H1 (cell line): ENCODE data around the gene FHDC1. TPM values are rescaled to one million over a fixed set of nuclear protein-coding genes. Genes with fewer than 3 reads are reported as not detected.

ENCODE experiments used
- CTCF ChIA-PET: fragments of 300-600 bp; sonication (Branson Sonifier 250); formaldehyde crosslinking; loops from one replicate; lab custom pipeline; 2021; ENCODE audit not compliant: partially characterized antibody; lab: Charles Lee
- POLR2A ChIA-PET: fragments of 300-600 bp; sonication (Branson Sonifier 250); formaldehyde crosslinking; loops from one replicate; lab custom pipeline; 2021; ENCODE audit warnings: inconsistent platforms; ENCODE audit not compliant: partially characterized antibody; lab: Charles Lee
- DNase-seq, 2 experiments: peaks; one replicate each; pipeline versions ENCODE4 v3.0.0 to v3.0.0-alpha.2; 2010 to 2022; ENCODE audit warnings: low spot score in 2 of 2, low read depth in 1 of 2, mixed read lengths in 1 of 2
- FAIRE-seq: peaks from 2 replicates; lab custom pipeline; 2011; peaks lifted over from hg19 to GRCh38; lab: Jason Lieb, UNC
- H2AFZ ChIP-seq: 2 replicates; pipeline ENCODE4 v1.8.1; 2012; ENCODE audit warnings: low read length, inconsistent platforms
- H2AK5ac ChIP-seq: 2 replicates; pipeline ENCODE4 v1.6.1; 2013; ENCODE audit warnings: low read depth, low read length
- H2BK120ac ChIP-seq: replicated peaks from 2 replicates; pipeline ENCODE3; 2013; ENCODE audit warnings: low read depth, low read length, inconsistent platforms
- H2BK12ac ChIP-seq: 2 replicates; pipeline ENCODE4 v1.6.1; 2013; ENCODE audit warnings: low read depth, low read length
- H2BK15ac ChIP-seq: 2 replicates; pipeline ENCODE4 v1.6.1; 2013; ENCODE audit warnings: low read length
- H2BK20ac ChIP-seq: 2 replicates; pipeline ENCODE4 v1.6.1; 2013; ENCODE audit warnings: low read length
- H2BK5ac ChIP-seq: 2 replicates; pipeline ENCODE4 v1.6.1; 2013; ENCODE audit warnings: low read depth, low read length
- H3K14ac ChIP-seq: 2 replicates; pipeline ENCODE4 v1.6.1; 2013; ENCODE audit warnings: inconsistent platforms; ENCODE audit not compliant: insufficient read length
- H3K18ac ChIP-seq: 2 replicates; pipeline ENCODE4 v1.6.1; 2013; ENCODE audit warnings: low read length; ENCODE audit errors: extremely low read depth
- H3K23ac ChIP-seq: 2 replicates; pipeline ENCODE4 v1.6.1; 2013; ENCODE audit warnings: inconsistent platforms; ENCODE audit not compliant: insufficient read length
- H3K23me2 ChIP-seq: 2 replicates; pipeline ENCODE4 v1.6.1; 2013; ENCODE audit warnings: low read depth, low read length
- H3K27ac ChIP-seq: 2 replicates; pipeline ENCODE4 v1.6.1; 2011; ENCODE audit warnings: low read depth, low read length, inconsistent platforms
- H3K27me3 ChIP-seq, 4 experiments: replicated peaks in 1 of 4; 1 replicate in 1 of 4; 2 replicates in 3 of 4; pipeline versions ENCODE4 v1.6.1 to v1.8.1; 2011 to 2013; ENCODE audit warnings: low read length in 3 of 4, mild to moderate bottlenecking in 3 of 4, inconsistent platforms in 2 of 4, mixed read lengths in 2 of 4, moderate library complexity in 1 of 4; ENCODE audit not compliant: control insufficient read depth in 3 of 4, insufficient read depth in 3 of 4; ENCODE audit errors: extremely low read depth in 1 of 4
- H3K36me3 ChIP-seq, 4 experiments: 2 replicates each; pipeline versions ENCODE4 v1.6.1 to v1.8.1; 2011 to 2013; ENCODE audit warnings: mild to moderate bottlenecking in 4 of 4, low read length in 3 of 4, moderate library complexity in 2 of 4, control low read depth in 1 of 4, inconsistent platforms in 1 of 4; ENCODE audit not compliant: insufficient read depth in 4 of 4, control insufficient read depth in 2 of 4
- H3K4ac ChIP-seq: replicated peaks from 2 replicates; pipeline ENCODE3; 2013; ENCODE audit warnings: low read length, low read depth, mixed read lengths, inconsistent platforms; ENCODE audit not compliant: insufficient read length
- H3K4me1 ChIP-seq, 4 experiments: replicated peaks in 1 of 4; 1 replicate in 1 of 4; 2 replicates in 3 of 4; pipeline versions ENCODE4 v1.6.1 to v1.8.1; 2011 to 2013; ENCODE audit warnings: low read length in 3 of 4, inconsistent platforms in 2 of 4, mixed read lengths in 1 of 4; ENCODE audit not compliant: insufficient read depth in 4 of 4, control insufficient read depth in 3 of 4
- H3K4me2 ChIP-seq, 2 experiments: 2 replicates each; pipeline versions ENCODE4 v1.6.1 to v1.8.1; 2011 to 2013; ENCODE audit warnings: low read depth in 2 of 2, low read length in 2 of 2, control low read depth in 1 of 2, inconsistent platforms in 1 of 2, mild to moderate bottlenecking in 1 of 2; ENCODE audit not compliant: insufficient read depth in 1 of 2
- H3K4me3 ChIP-seq, 4 experiments: fragments of 200-600, 300-600 bp in 1 of 4; sonication (generic), shearing (Covaris generic), sonication (Bioruptor Twin) in 1 of 4; 2 replicates each; pipeline versions ENCODE4 v1.5.1 to v1.8.1; 2011 to 2016; ENCODE audit warnings: low read length in 4 of 4, low read depth in 3 of 4, control low read depth in 2 of 4, inconsistent platforms in 2 of 4, mild to moderate bottlenecking in 2 of 4, mixed read lengths in 1 of 4, moderate library complexity in 1 of 4; ENCODE audit not compliant: insufficient read depth in 2 of 4; ENCODE audit errors: extremely low read depth in 1 of 4
- H3K56ac ChIP-seq: replicated peaks from 2 replicates; pipeline ENCODE3; 2013; ENCODE audit warnings: low read depth, mild to moderate bottlenecking, mixed read lengths, low read length, inconsistent platforms; ENCODE audit not compliant: insufficient read length
- H3K79me1 ChIP-seq: 2 replicates; pipeline ENCODE4 v1.6.1; 2013; ENCODE audit warnings: low read depth, low read length, control low read depth
- H3K79me2 ChIP-seq, 2 experiments: 2 replicates each; pipeline versions ENCODE4 v1.6.1 to v1.8.1; 2012 to 2013; ENCODE audit warnings: low read length in 2 of 2, mild to moderate bottlenecking in 2 of 2, inconsistent platforms in 1 of 2; ENCODE audit not compliant: insufficient read depth in 2 of 2, control insufficient read depth in 1 of 2
- H3K9ac ChIP-seq, 4 experiments: replicated peaks in 1 of 4; 1 replicate in 1 of 4; 2 replicates in 3 of 4; pipeline versions ENCODE4 v1.6.1 to v1.8.1; 2011 to 2013; ENCODE audit warnings: low read depth in 3 of 4, low read length in 3 of 4, control low read depth in 2 of 4, mild to moderate bottlenecking in 2 of 4, moderate library complexity in 2 of 4, inconsistent platforms in 1 of 4; ENCODE audit errors: extremely low read depth in 1 of 4
- H3K9me3 ChIP-seq, 2 experiments: 2 replicates each; pipeline versions ENCODE4 v1.6.1 to v1.8.1; 2012 to 2013; ENCODE audit warnings: mild to moderate bottlenecking in 2 of 2, moderate library complexity in 2 of 2, control low read depth in 1 of 2, inconsistent platforms in 1 of 2, low read depth in 1 of 2, low read length in 1 of 2, mixed read lengths in 1 of 2; ENCODE audit not compliant: insufficient read depth in 2 of 2
- H4K20me1 ChIP-seq, 2 experiments: replicated peaks in 1 of 2; 2 replicates each; pipeline versions ENCODE3 to v1.8.1; 2011 to 2013; ENCODE audit warnings: inconsistent platforms in 2 of 2, low read length in 2 of 2, mild to moderate bottlenecking in 1 of 2; ENCODE audit not compliant: insufficient read depth in 2 of 2, control insufficient read depth in 1 of 2
- H4K5ac ChIP-seq: 2 replicates; pipeline ENCODE4 v1.6.1; 2013; ENCODE audit warnings: low read length, low read depth, mixed read lengths, inconsistent platforms; ENCODE audit not compliant: insufficient read length
- H4K8ac ChIP-seq: 2 replicates; pipeline ENCODE4 v1.8.0; 2013; ENCODE audit warnings: mild to moderate bottlenecking, moderate library complexity, low read length, inconsistent platforms; ENCODE audit not compliant: insufficient read depth; ENCODE audit errors: extremely low read depth
- H4K91ac ChIP-seq: replicated peaks from 2 replicates; pipeline ENCODE3; 2013; ENCODE audit warnings: low read length, mixed read lengths, inconsistent platforms; ENCODE audit not compliant: insufficient read length
- ATF2 ChIP-seq: IDR thresholded peaks from 2 replicates; pipeline ENCODE4 v1.6.1; 2012; ENCODE audit warnings: low read length, inconsistent platforms
- EP300 ChIP-seq, 2 experiments: IDR thresholded peaks; 1 replicate in 1 of 2; 2 replicates in 1 of 2; pipeline ENCODE4 v1.6.1; 2011 to 2012; ENCODE audit warnings: low read depth in 2 of 2, low read length in 2 of 2, mild to moderate bottlenecking in 2 of 2, borderline replicate concordance in 1 of 2, inconsistent platforms in 1 of 2, moderate library complexity in 1 of 2
- FOSL1 ChIP-seq: IDR thresholded peaks from 2 replicates; pipeline ENCODE4 v1.6.1; 2011; ENCODE audit warnings: mild to moderate bottlenecking, low read depth, low read length, moderate library complexity; ENCODE audit not compliant: insufficient read depth
- KDM5A ChIP-seq: fragments of 200-600 bp; IDR thresholded peaks from 2 replicates; pipeline ENCODE4 v1.7.1; 2012; ENCODE audit warnings: mild to moderate bottlenecking, low read length, inconsistent platforms, mixed read lengths
- MAFK ChIP-seq: IDR thresholded peaks from 2 replicates; pipeline ENCODE4 v1.6.1; 2012; ENCODE audit warnings: low read depth, mild to moderate bottlenecking, improper control_type of control experiment, low read length
- RNF2 ChIP-seq: fragments of 200-900, 300-1000 bp; sonication (generic); IDR thresholded peaks from 2 replicates; pipeline ENCODE4 v1.7.1; 2016; ENCODE audit warnings: borderline replicate concordance, low read depth, mild to moderate bottlenecking, antibody characterized with exemption, low read length; ENCODE audit not compliant: poor library complexity, severe bottlenecking; ENCODE audit errors: missing control alignments
- SIN3A ChIP-seq, 2 experiments: IDR thresholded peaks in 1 of 2; conservative IDR thresholded peaks in 1 of 2; 2 replicates each; pipeline ENCODE4 v1.6.1; 2011 to 2012; ENCODE audit warnings: low read length in 2 of 2, improper control_type of control experiment in 1 of 2, low read depth in 1 of 2, mild to moderate bottlenecking in 1 of 2
- SP1 ChIP-seq: IDR thresholded peaks from 2 replicates; pipeline ENCODE4 v1.6.1; 2011; ENCODE audit warnings: low read depth, low read length
- SUZ12 ChIP-seq: fragments of 200-600 bp; sonication (generic); IDR thresholded peaks from 2 replicates; pipeline ENCODE4 v1.6.1; 2012; ENCODE audit warnings: mild to moderate bottlenecking, inconsistent platforms, low read length, moderate library complexity, mixed read lengths
- ZNF274 ChIP-seq: IDR thresholded peaks from 2 replicates; pipeline ENCODE4 v1.7.0; 2012; ENCODE audit warnings: low read length, borderline replicate concordance; ENCODE audit errors: extremely low read depth
- WGBS, 2 experiments: shearing (Covaris generic) in 1 of 2; methylation state at CpG; one replicate each; pipeline versions ENCODE4 v1.1.6 to v1.1.7; 2013 to 2015; ENCODE audit warnings: low lambda C conversion rate in 2 of 2, mixed read lengths in 2 of 2, inconsistent platforms in 1 of 2, low coverage in 1 of 2, missing lambda C conversion rate in 1 of 2; ENCODE audit not compliant: insufficient replicate concordance in 2 of 2, insufficient coverage in 1 of 2, insufficient read length in 1 of 2; ENCODE audit errors: extremely low coverage in 1 of 2, missing lambda C conversion rate in 1 of 2; 5-methylcytosine and 5-hydroxymethylcytosine counted together
- polyA plus RNA-seq, 7 experiments: library from polyadenylated mRNA; depleted of rRNA in 3 of 7; stranded (reverse) in 5 of 7; unstranded in 2 of 7; fragments of >200 nt in 5 of 7; fragments of 200-250 nt in 2 of 7; gene quantifications; 1 replicate in 5 of 7; 2 replicates in 1 of 7; 4 replicates in 1 of 7; pipeline versions ENCODE4 v1.2.1 to v1.2.3, GENCODE V29; 2011 to 2013; ENCODE audit warnings: missing spikeins in 2 of 7, mixed read lengths in 2 of 7
- total RNA-seq: library from RNA; stranded (reverse); fragmentation: NEBNext Ultra II Directional; extraction: Animal tissue kit (Norgen Biotek cat#: 25700); gene quantifications from 2 replicates; pipeline ENCODE4 v1.2.1, GENCODE V29; 2021

FHDC1 gene
- total and polyA plus RNA-seq, 2 of the 8 experiments (the other 6 are each of a cell fraction or from before 2014, with no cell fraction given) = 6.4 to 28.6 TPM

GRCh38 chr4:152971053-152971452, 34.9 kb downstream of the FHDC1 start:
- no peak overlapping the region for H3K4me2 ChIP-seq

More at GRCh38 chr4:152971053-152971452, 34.9 kb downstream of the FHDC1 start:
- Histone ChIP-seq H3K79me1 (no peaks in the 10 kb centered on the region), H3K4me3 (no peak overlapping the region), H3K18ac (no peak overlapping the region), H4K8ac (no peak overlapping the region), H2AK5ac (no peak overlapping the region), H3K27ac (no peak overlapping the region), H3K4ac (no peak overlapping the region), H3K79me2 (no peaks in the 10 kb centered on the region), H3K9ac (no peak overlapping the region), H3K56ac (no peak overlapping the region), H4K20me1 (peaks cover 2% of the 10 kb centered on the region in 2 experiments), H2BK15ac (no peak overlapping the region), H4K5ac (no peak overlapping the region), H3K27me3 (no peaks in the 10 kb centered on the region), H2BK12ac (no peak overlapping the region), H2BK20ac (no peak overlapping the region), H3K4me1 (no peaks in the 10 kb centered on the region), H3K23me2 (no peaks in the 10 kb centered on the region), H3K14ac (no peak overlapping the region), H3K9me3 (no peaks in the 10 kb centered on the region), H4K91ac (no peak overlapping the region), H2AFZ (no peak overlapping the region), H2BK120ac (no peak overlapping the region), H2BK5ac (no peak overlapping the region), H3K36me3 (peaks cover 8 to 79% (median 44%) of the 10 kb centered on the region in 4 experiments), H3K23ac (no peak overlapping the region)
- ChIA-PET POLR2A (no interaction called here), CTCF (interaction anchor here (0.6 to 1.9 kb wide), 4 partner anchors 22 to 114 kb away, joined by 3 to 4 read pairs (median 3); no protein-coding TSS in a partner anchor)
- no peak for DNase-seq
- TF ChIP-seq MAFK (no peak), RNF2 (no peak), SUZ12 (no peak), KDM5A (no peak), SIN3A (conservative IDR thresholded peaks at IDR 0.05 in 1 of 2, IDR thresholded peaks at IDR 0.05 in 1 of 2; ENCODE audit: low read depth in 1 of 2, low read length in 2 of 2) (no peak), ZNF274 (no peak), ATF2 (no peak), FOSL1 (no peak), SP1 (no peak), EP300 (IDR thresholded peaks at IDR 0.05; ENCODE audit: borderline replicate concordance in 1 of 2, low read depth in 2 of 2, low read length in 2 of 2) (no peak)
- WGBS, 2 experiments = 94% methylated on average over 3 of the region's 3 CpGs; no CpG with 5 or more reads in 1 of the 2 experiments
- no peak for FAIRE-seq
